ENCODE results near the gene CHN2.

Gene CHN2

GRCh38 chr7:29420011-29420410, 225.4 kb downstream of the CHN2 start:
- no peak for DNase-seq (ENCODE audit: extremely low read depth in 1 of 2, low read depth in 1 of 2)

- no peak for DNase-seq (ENCODE audit: extremely low read depth in 1 of 2, low read depth in 1 of 2)
Observed at GRCh38 chr7:29421010-29421956, 226.7 kb downstream of the CHN2 start.

GRCh38 chr7:29422829-29423228, 228.3 kb downstream of the CHN2 start:
- no peak for DNase-seq (ENCODE audit: extremely low read depth in 1 of 2, low read depth in 1 of 2)

- DNase-seq (ENCODE audit: extremely low read depth in 1 of 2, low read depth in 1 of 2) = no peak
Observed at GRCh38 chr7:29424295-29424983, 229.9 kb downstream of the CHN2 start.

GRCh38 chr7:29424984-29425309, 230.4 kb downstream of the CHN2 start:
- no peak for DNase-seq (ENCODE audit: extremely low read depth in 1 of 2, low read depth in 1 of 2)

GRCh38 chr7:29426587-29426986, 232.0 kb downstream of the CHN2 start:
- DNase-seq (ENCODE audit: extremely low read depth in 1 of 2, low read depth in 1 of 2) = no peak

GRCh38 chr7:29429401-29429800, 234.8 kb downstream of the CHN2 start:
- no peak for DNase-seq (ENCODE audit: extremely low read depth in 1 of 2, low read depth in 1 of 2)

GRCh38 chr7:29430279-29430949, 235.8 kb downstream of the CHN2 start:
- no peak for DNase-seq (ENCODE audit: extremely low read depth in 1 of 2, low read depth in 1 of 2)

- DNase-seq (ENCODE audit: extremely low read depth in 1 of 2, low read depth in 1 of 2) = no peak
Observed at GRCh38 chr7:29431686-29432085, 237.1 kb downstream of the CHN2 start.

GRCh38 chr7:29432721-29433120, 238.1 kb downstream of the CHN2 start:
- DNase-seq (ENCODE audit: extremely low read depth in 1 of 2, low read depth in 1 of 2) = no peak

GRCh38 chr7:29434380-29434768, 239.8 kb downstream of the CHN2 start:
- DNase-seq (ENCODE audit: extremely low read depth in 1 of 2, low read depth in 1 of 2) = no peak

GRCh38 chr7:29435167-29435566, 240.6 kb downstream of the CHN2 start:
- no peak for DNase-seq (ENCODE audit: extremely low read depth in 1 of 2, low read depth in 1 of 2)

- no peak for DNase-seq (ENCODE audit: extremely low read depth in 1 of 2, low read depth in 1 of 2)
Observed at GRCh38 chr7:29435902-29436301, 241.3 kb downstream of the CHN2 start.

- DNase-seq (ENCODE audit: extremely low read depth in 1 of 2, low read depth in 1 of 2) = no peak
Observed at GRCh38 chr7:29442146-29442545, 247.6 kb downstream of the CHN2 start.

- no peak for DNase-seq (ENCODE audit: extremely low read depth in 1 of 2, low read depth in 1 of 2)
Observed at GRCh38 chr7:29443552-29443951, 249.0 kb downstream of the CHN2 start.

GRCh38 chr7:29444267-29444666, 249.7 kb downstream of the CHN2 start:
- no peak for DNase-seq (ENCODE audit: extremely low read depth in 1 of 2, low read depth in 1 of 2)

GRCh38 chr7:29445736-29446135, 251.2 kb downstream of the CHN2 start:
- no peak for DNase-seq (ENCODE audit: extremely low read depth in 1 of 2, low read depth in 1 of 2)

GRCh38 chr7:29447828-29448227, 253.3 kb downstream of the CHN2 start:
- no peak for DNase-seq (ENCODE audit: extremely low read depth in 1 of 2, low read depth in 1 of 2)

GRCh38 chr7:29449569-29450260, 255.1 kb downstream of the CHN2 start:
- DNase-seq (ENCODE audit: extremely low read depth in 1 of 2, low read depth in 1 of 2) = no peak

- DNase-seq (ENCODE audit: extremely low read depth in 1 of 2, low read depth in 1 of 2) = no peak
Observed at GRCh38 chr7:29453021-29453420, 258.4 kb downstream of the CHN2 start.

- DNase-seq (ENCODE audit: extremely low read depth in 1 of 2, low read depth in 1 of 2) = no peak
Observed at GRCh38 chr7:29454464-29454863, 259.9 kb downstream of the CHN2 start.
